Psoas muscle (tissue), 8 donors: ENCODE data around the gene NKAIN1. TPM values are rescaled to one million over a fixed set of nuclear protein-coding genes. Genes with fewer than 3 reads are reported as not detected.

Source experiments
- ATAC-seq, 4 donors: fragments of 200-7000 bp; cut with Tn5 transposase; one replicate each; pipeline ENCODE4 v1.9.1; 2020; ENCODE audit warnings: moderate library complexity in 3 of 4, mild to moderate bottlenecking in 2 of 4
- DNase-seq, 2 donors: peaks; one replicate each; pipeline ENCODE4 v3.0.0-alpha.2; 2020
- H3K27ac ChIP-seq: fragments of 200-600 bp; one replicate; pipeline ENCODE4 v1.8.0; 2022
- H3K27me3 ChIP-seq, 3 donors: fragments of 200-600 bp in 1 of 3; one replicate each; pipeline versions ENCODE4 v1.6.1 to v1.8.0; 2013 to 2022; ENCODE audit warnings: low read length in 2 of 3, mild to moderate bottlenecking in 2 of 3, moderate library complexity in 1 of 3; ENCODE audit not compliant: insufficient read depth in 3 of 3
- H3K36me3 ChIP-seq, 2 donors: fragments of 200-600 bp in 1 of 2; one replicate each; pipeline versions ENCODE4 v1.6.1 to v1.8.0; 2013 to 2022; ENCODE audit warnings: low read depth in 1 of 2, mild to moderate bottlenecking in 1 of 2, moderate library complexity in 1 of 2; ENCODE audit not compliant: insufficient read depth in 1 of 2
- H3K4me1 ChIP-seq: fragments of 200-600 bp; one replicate; pipeline ENCODE4 v1.8.0; 2022
- H3K4me3 ChIP-seq: fragments of 200-600 bp; one replicate; pipeline ENCODE4 v1.8.0; 2022; ENCODE audit warnings: mild to moderate bottlenecking
- H3K9me3 ChIP-seq: fragments of 200-600 bp; one replicate; pipeline ENCODE4 v1.8.0; 2022
- WGBS, 3 donors: extraction: QIAGEN DNeasy Blood & Tissue Kit; methylation state at CpG; one replicate each; pipeline versions ENCODE4 v1.1.6 to v1.1.7; 2013; 5-methylcytosine and 5-hydroxymethylcytosine counted together
- intact Hi-C, 2 donors: fragments of 100-400 bp; cut with DNase I; formaldehyde crosslinking; loops; one replicate each; pipeline versions ENCODE4 v1.11.0 to v1.14.2; 2022
- polyA plus RNA-seq, 3 donors: library from polyadenylated mRNA; stranded (reverse); fragments of 200-250 nt; gene quantifications; one replicate each; pipeline ENCODE4 v1.2.3, GENCODE V29; 2013
- total RNA-seq, 4 donors: library from RNA; stranded (reverse); fragmentation: NEBNext Ultra II Directional in 2 of 4; extraction: Animal tissue kit (Norgen Biotek cat#: 25700) in 2 of 4; gene quantifications; one replicate each; pipeline versions ENCODE4 v1.2.1 to v1.2.4, GENCODE V29; 2021 to 2023
- TF ChIP-seq, protein P1 (sequence below): fragments of 200-600 bp; IDR thresholded peaks from one replicate; pipeline ENCODE4 v1.8.0; 2022; ENCODE audit warnings: antibody characterized with exemption
- donor health status: healthy with polysubstance abuse.
- donor health status: DM: no; HTN: no; CAD: no; lungs with moderate emphysema.
- donor health status: Bipolar disorder and iron deficiency.
- donor health status: healthy.
- donor health status: DM: yes; HTN: yes; CAD: no.
- donor health status: DM: no; HTN: no; CAD: no.
- donor health status: DM: no; HTN: no; CAD: no.
- donor health status: DM: yes; HTN: yes; CAD: no.

Gene NKAIN1
- total and polyA plus RNA-seq, 7 donors: 3.3 to 11.9 (median 5.3) TPM

DNA sequence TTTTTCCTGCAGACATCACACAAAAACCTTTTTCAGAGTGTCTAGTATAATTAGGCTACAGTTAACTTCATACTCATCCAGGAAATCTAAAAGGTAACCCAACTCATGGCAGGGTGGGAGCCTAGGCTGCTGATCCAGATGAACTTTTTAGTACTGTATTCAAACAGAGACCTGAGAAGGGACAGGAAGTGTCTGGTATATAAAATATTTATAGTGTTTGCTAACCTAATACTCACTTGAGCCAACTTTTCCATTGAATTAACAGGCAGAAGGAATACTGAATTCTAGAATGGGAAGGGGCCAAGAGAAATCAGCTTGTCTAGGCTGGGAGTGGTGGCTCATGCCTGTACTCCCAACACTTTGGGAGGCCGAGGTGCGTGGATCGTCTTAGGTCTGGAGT lies 22.2 kb upstream of the NKAIN1 start:
- peak overlapping the region; percentile 46 for H3K27ac ChIP-seq
- peaks cover 50% of the 10 kb centered on the region for H3K4me1 ChIP-seq
- no peaks in the 10 kb centered on the region for H3K27me3 ChIP-seq
- TF ChIP-seq, protein P1, sequence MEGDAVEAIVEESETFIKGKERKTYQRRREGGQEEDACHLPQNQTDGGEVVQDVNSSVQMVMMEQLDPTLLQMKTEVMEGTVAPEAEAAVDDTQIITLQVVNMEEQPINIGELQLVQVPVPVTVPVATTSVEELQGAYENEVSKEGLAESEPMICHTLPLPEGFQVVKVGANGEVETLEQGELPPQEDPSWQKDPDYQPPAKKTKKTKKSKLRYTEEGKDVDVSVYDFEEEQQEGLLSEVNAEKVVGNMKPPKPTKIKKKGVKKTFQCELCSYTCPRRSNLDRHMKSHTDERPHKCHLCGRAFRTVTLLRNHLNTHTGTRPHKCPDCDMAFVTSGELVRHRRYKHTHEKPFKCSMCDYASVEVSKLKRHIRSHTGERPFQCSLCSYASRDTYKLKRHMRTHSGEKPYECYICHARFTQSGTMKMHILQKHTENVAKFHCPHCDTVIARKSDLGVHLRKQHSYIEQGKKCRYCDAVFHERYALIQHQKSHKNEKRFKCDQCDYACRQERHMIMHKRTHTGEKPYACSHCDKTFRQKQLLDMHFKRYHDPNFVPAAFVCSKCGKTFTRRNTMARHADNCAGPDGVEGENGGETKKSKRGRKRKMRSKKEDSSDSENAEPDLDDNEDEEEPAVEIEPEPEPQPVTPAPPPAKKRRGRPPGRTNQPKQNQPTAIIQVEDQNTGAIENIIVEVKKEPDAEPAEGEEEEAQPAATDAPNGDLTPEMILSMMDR: no peak
- H3K9me3 ChIP-seq: no peaks in the 10 kb centered on the region
- WGBS, 3 donors: 97 to 98% (median 98%) methylated on average over 3 of the region's 3 CpGs
- ATAC-seq (no peak), DNase-seq (no peak)
- intact Hi-C loops: no loop called here
- peaks cover 12 to 62% of the 10 kb centered on the region in 2 donors for H3K36me3 ChIP-seq
- no peak overlapping the region for H3K4me3 ChIP-seq

DNA sequence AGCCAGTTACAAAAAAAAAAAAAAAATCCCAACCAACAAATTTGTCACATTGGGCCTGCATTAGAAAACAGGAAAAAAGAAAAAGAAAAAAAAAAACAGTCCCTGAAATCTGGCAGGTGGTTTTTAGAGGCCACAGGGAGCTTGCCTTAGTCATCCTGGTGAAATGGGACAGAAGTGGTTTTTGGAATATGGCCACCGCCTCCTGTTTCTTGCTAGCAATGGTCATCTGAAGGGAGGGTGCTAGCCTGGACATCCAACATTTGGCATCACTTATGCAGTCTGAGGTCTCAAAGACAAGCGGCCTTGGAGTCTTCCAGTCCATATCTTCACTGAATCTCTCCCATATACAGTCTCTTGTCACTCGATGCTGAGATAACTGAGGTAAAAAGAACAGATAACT lies 20.1 kb upstream of the NKAIN1 start:
- 87 to 94% (median 91%) methylated on average over 3 of the region's 3 CpGs for WGBS, 3 donors
- peaks cover 47% of the 10 kb centered on the region for H3K4me1 ChIP-seq
- H3K27ac ChIP-seq: peak overlapping the region; percentile 66
- no peak for DNase-seq
- intact Hi-C loops: loop anchor here in 1 of 2 donors (5.0 kb wide), 1 partner anchor 77 kb away; no protein-coding TSS in a partner anchor
- ATAC-seq: peak in 1 of 4 donors; percentile 36
- peaks cover 12 to 54% of the 10 kb centered on the region in 2 donors for H3K36me3 ChIP-seq
- TF ChIP-seq, protein P1: no peak
- H3K4me3 ChIP-seq: no peak overlapping the region
- H3K9me3 ChIP-seq: no peaks in the 10 kb centered on the region
- no peaks in the 10 kb centered on the region for H3K27me3 ChIP-seq

GRCh38 chr1:31258581-31258980 lies 18.9 kb upstream of the NKAIN1 start:
- intact Hi-C loops: loop anchor here in 1 of 2 donors (5.0 kb wide), 1 partner anchor 76 kb away; no protein-coding TSS in a partner anchor
- Histone ChIP-seq H3K4me3 (no peak overlapping the region), H3K9me3 (no peaks in the 10 kb centered on the region), H3K27me3 (no peaks in the 10 kb centered on the region), H3K4me1 (peaks cover 41% of the 10 kb centered on the region), H3K36me3 (peaks cover 11 to 54% of the 10 kb centered on the region in 2 donors), H3K27ac (peak overlapping the region; percentile 72)
- 86 to 100% (median 90%) methylated on average over 1 of the region's 1 CpG for WGBS, 3 donors
- ATAC-seq (no peak), DNase-seq (no peak)
- TF ChIP-seq, protein P1: no peak

GRCh38 chr1:31257213-31257612 lies 17.5 kb upstream of the NKAIN1 start:
- intact Hi-C loops: loop anchor here in 1 of 2 donors (5.0 kb wide), 1 partner anchor 75 kb away; no protein-coding TSS in a partner anchor
- H3K27ac ChIP-seq: peak overlapping the region; percentile 72
- H3K4me3 ChIP-seq: no peak overlapping the region
- no peak for DNase-seq
- ATAC-seq: peak; percentile 86 to 98 (median 96)
- H3K9me3 ChIP-seq: no peaks in the 10 kb centered on the region
- TF ChIP-seq, protein P1: no peak
- H3K4me1 ChIP-seq: peaks cover 41% of the 10 kb centered on the region
- no peaks in the 10 kb centered on the region for H3K27me3 ChIP-seq
- WGBS, 3 donors: 33 to 55% (median 41%) methylated on average over 1 of the region's 1 CpG
- H3K36me3 ChIP-seq: peaks cover 9 to 46% of the 10 kb centered on the region in 2 donors

DNA sequence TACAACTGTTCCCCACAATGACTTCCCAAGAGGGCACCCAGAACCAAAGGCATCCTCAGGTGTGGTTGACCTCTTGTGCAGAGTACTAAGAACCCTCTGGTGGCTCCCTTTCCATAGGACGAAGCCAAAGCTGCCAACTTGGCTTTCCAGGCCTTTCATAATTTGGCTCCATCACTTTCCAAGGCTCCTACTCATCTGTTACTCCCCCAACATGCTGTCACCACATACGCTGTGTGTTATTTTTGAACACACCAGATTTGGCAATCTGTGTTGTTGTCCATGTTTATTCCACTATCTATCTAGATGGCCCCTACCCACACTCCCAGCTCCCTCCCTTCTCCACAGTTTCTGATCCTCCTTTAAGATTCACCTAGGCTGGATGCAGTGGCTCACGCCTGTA lies 10.2 kb upstream of the NKAIN1 start:
- ATAC-seq (peak in 2 of 4 donors; percentile 30 to 66), DNase-seq (no peak)
- no peak overlapping the region for H3K27ac ChIP-seq
- 58 to 64% (median 61%) methylated on average over 3 of the region's 3 CpGs for WGBS, 3 donors
- no peaks in the 10 kb centered on the region for H3K9me3 ChIP-seq
- H3K36me3 ChIP-seq: no peaks in the 10 kb centered on the region
- H3K4me1 ChIP-seq: no peaks in the 10 kb centered on the region
- H3K27me3 ChIP-seq: no peaks in the 10 kb centered on the region
- TF ChIP-seq, protein P1: no peak
- no peak overlapping the region for H3K4me3 ChIP-seq
- intact Hi-C loops: no loop called here
